Activated naive CD8-positive, alpha-beta T cell treated with anti-CD3 and anti-CD28 coated beads, Interleukin-2, amount 10 ng/mL, durations not matched to agents 7 days and 5 days (primary cell): ENCODE measurements around the gene SEC14L2. TPM values are rescaled to one million over a fixed set of nuclear protein-coding genes. Genes with fewer than 3 reads are reported as not detected.
A peak's percentile ranks its signal among the peaks of the same experiment; 100 is the strongest.

Experiments used
- ATAC-seq: fragments of 150-1000 bp; cut with Tn5 transposase; one replicate; pipeline ENCODE4 v1.10.0; 2021; ENCODE audit warnings: low read depth, moderate library complexity
- POLR2A ChIA-PET: fragments of 350-600 bp; sonication (Branson Sonifier 250); formaldehyde crosslinking; loops from one replicate; lab custom pipeline; 2021; ENCODE audit warnings: antibody characterized with exemption; lab: Charles Lee
- DNase-seq: peaks from one replicate; pipeline ENCODE4 v3.0.0; 2021
- H3K27ac Mint-ChIP-seq: one replicate; pipeline ENCODE4 v1.8.0; 2022; ENCODE audit warnings: mild to moderate bottlenecking, mixed read lengths
- H3K27me3 Mint-ChIP-seq: one replicate; pipeline ENCODE4 v1.8.0; 2022; ENCODE audit warnings: mild to moderate bottlenecking, moderate library complexity, mixed read lengths
- H3K36me3 Mint-ChIP-seq: one replicate; pipeline ENCODE4 v1.8.0; 2021; ENCODE audit warnings: mild to moderate bottlenecking, mixed read lengths
- H3K4me1 Mint-ChIP-seq: one replicate; pipeline ENCODE4 v1.8.0; 2021; ENCODE audit warnings: mixed read lengths
- H3K4me3 Mint-ChIP-seq: one replicate; pipeline ENCODE4 v1.8.0; 2022; ENCODE audit warnings: mild to moderate bottlenecking, moderate library complexity, mixed read lengths
- H3K9me3 Mint-ChIP-seq: one replicate; pipeline ENCODE4 v1.8.0; 2021; ENCODE audit warnings: mixed read lengths
- total RNA-seq, 2 experiments: library from RNA; stranded (reverse); gene quantifications; one replicate each; pipeline ENCODE4 v1.2.3, GENCODE V29; 2021

The SEC14L2 gene
- total RNA-seq, 2 experiments from 2014 or later = 9.9 TPM

DNA sequence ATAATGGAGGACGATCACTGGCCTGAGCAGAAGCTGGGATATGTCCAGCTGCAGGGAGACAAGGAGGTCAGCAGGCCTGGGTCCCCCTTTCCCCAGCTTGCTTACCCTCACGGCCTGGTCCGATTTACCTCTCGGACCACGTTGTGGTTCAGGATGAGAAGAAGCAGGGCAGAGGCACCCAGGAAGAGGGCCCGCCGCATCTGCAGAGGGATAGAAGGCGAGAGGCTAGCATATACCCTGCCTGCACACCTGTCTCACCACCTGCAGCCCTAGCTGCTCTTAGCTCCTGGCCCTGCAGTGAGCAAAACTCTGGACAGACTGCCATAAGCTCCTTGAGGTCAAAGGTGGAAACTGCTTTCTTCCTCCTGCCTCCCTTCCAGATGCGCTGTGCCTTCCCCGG lies 10.9 kb upstream of the SEC14L2 start:
- peaks cover 11% of the 10 kb centered on the region for H3K4me1 Mint-ChIP-seq
- no peaks in the 10 kb centered on the region for H3K27me3 Mint-ChIP-seq
- peaks cover under 1% of the 10 kb centered on the region for H3K36me3 Mint-ChIP-seq
- POLR2A ChIA-PET = interaction anchor here (0.6 to 10.5 kb wide), 2 partner anchors 29 to 96 kb away, joined by 3 to 100 read pairs; partner anchors contain the start of genes CASTOR1, CCDC157 and SF3A1
- H3K9me3 Mint-ChIP-seq = no peaks in the 10 kb centered on the region
- H3K4me3 Mint-ChIP-seq = peak overlapping the region; percentile 86
- no peak for ATAC-seq
- no peak overlapping the region for H3K27ac Mint-ChIP-seq
- no peak for DNase-seq

DNA sequence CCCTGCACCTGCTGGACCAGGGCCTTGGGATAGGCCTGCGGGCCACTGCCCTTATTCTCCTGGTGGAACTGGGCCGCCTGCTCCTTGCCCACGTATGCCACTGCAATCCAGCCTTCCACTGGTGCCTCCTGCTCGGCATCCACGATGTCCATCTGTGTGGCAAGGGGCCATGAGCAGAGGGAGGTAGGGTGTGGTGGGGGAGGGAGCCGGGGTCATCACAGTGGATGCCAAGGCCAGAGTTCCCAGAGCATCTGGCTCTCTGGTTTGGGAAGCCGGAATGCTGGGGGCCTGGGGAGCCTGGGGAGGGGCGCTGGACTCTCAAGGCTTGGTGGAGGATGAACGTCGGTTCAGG lies 10.2 kb upstream of the SEC14L2 start:
- POLR2A ChIA-PET = interaction anchor here (10.5 kb wide), 1 partner anchor 97 kb away, joined by 100 read pairs; the partner anchor contains the start of gene CASTOR1

DNA sequence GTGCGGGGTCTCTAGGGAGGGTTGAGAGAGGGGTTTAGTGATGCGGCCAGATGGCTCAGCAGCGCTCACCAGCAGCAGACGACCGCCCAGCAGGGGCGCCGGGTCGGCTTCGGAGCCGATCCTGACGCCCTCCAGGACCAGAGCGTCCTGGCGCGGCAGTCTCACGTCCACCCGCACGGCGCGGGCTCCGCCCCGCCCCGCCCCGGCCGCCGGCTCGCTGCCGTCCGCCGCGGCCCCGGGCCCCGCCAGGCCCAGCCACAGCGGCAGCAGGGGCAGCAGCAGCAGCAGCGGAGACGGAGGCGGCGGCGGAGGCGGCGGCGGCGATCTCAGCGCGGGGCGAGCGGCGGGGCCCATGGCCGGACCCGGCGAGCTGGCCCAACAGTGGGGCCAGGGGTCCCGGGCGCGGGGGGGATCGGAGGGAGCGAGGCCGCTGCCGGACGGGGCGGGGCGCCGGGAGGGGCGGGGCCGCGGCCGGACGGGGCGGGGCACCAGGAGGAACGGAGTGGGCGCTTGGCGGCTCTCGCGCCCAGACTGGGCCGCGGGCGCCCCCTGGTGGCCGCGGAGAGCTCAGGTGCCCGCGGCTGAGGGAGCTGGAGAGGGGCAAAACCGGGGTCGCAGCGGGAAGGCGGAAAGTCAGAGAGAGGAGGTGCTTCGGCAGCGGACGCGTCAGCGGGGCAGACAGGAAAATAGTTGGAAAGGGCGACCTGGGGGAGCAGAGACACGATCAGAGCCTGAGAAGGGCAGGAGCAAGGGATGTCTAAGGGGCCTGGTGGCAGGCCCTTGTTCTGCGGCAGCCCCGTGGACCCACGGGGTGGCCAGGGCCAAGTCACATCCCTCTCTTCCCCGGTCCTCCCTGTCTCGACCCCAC lies 9.6 kb upstream of the SEC14L2 start, which contains the start of gene RNF215:
Gene RNF215, minus strand, starts transcription at position 452 of the 868 bp plus-strand sequence. Its CDS starts 98 bp downstream, at position 354.
- ATAC-seq = peak; percentile 79
- DNase-seq = peak; percentile 95
- Mint-ChIP-seq H3K27ac (peak within 1 kb of the TSS; percentile 90), H3K4me3 (peak within 1 kb of the TSS; percentile 88), H3K27me3 (no peaks in the 10 kb centered on the region), H3K36me3 (no peaks in the 10 kb centered on the region), H3K4me1 (peaks cover 21% of the 10 kb centered on the region), H3K9me3 (no peaks in the 10 kb centered on the region)
- POLR2A ChIA-PET = interaction anchor here (0.6 to 10.5 kb wide), 4 partner anchors 30 to 790 kb away, joined by 3 to 100 read pairs (median 7); partner anchors contain the start of genes CASTOR1, CCDC157, SF3A1 and TBC1D10A

More for the DNA sequence above, 10.2 kb upstream of the SEC14L2 start:
- Mint-ChIP-seq H3K36me3 (no peaks in the 10 kb centered on the region), H3K9me3 (no peaks in the 10 kb centered on the region), H3K27me3 (no peaks in the 10 kb centered on the region), H3K4me3 (peak overlapping the region; percentile 86), H3K27ac (peak overlapping the region; percentile 75), H3K4me1 (peaks cover 15% of the 10 kb centered on the region)
- ATAC-seq = no peak
- no peak for DNase-seq

GRCh38 chr22:30390974-30391691 lies 5.7 kb upstream of the SEC14L2 start:
- Mint-ChIP-seq H3K4me1 (peaks cover 36% of the 10 kb centered on the region), H3K27ac (peak overlapping the region; percentile 93)

GRCh38 chr22:30392661-30393321 lies 4.0 kb upstream of the SEC14L2 start:
- H3K4me1 Mint-ChIP-seq = peaks cover 37% of the 10 kb centered on the region
- H3K27ac Mint-ChIP-seq = peak overlapping the region; percentile 93
- H3K4me3 Mint-ChIP-seq = peak overlapping the region; percentile 69
- peak; percentile 49 for DNase-seq
- no peaks in the 10 kb centered on the region for H3K36me3 Mint-ChIP-seq
- H3K9me3 Mint-ChIP-seq = no peaks in the 10 kb centered on the region
- peak; percentile 40 for ATAC-seq
- POLR2A ChIA-PET = interaction anchor here (0.7 to 10.5 kb wide), 6 partner anchors 11 to 103 kb away, joined by 3 to 156 read pairs (median 7); partner anchors contain the start of genes CASTOR1, CCDC157, MTFP1 and SF3A1
- no peaks in the 10 kb centered on the region for H3K27me3 Mint-ChIP-seq

More at GRCh38 chr22:30390974-30391691, 5.7 kb upstream of the SEC14L2 start:
- H3K27me3 Mint-ChIP-seq = no peaks in the 10 kb centered on the region
- ATAC-seq = peak; percentile 63
- H3K9me3 Mint-ChIP-seq = no peaks in the 10 kb centered on the region
- peak overlapping the region; percentile 36 for H3K4me3 Mint-ChIP-seq
- DNase-seq = peak; percentile 81
- POLR2A ChIA-PET = interaction anchor here (0.9 to 10.5 kb wide), 5 partner anchors 11 to 101 kb away, joined by 3 to 156 read pairs (median 9); partner anchors contain the start of genes CASTOR1 and MTFP1
- no peaks in the 10 kb centered on the region for H3K36me3 Mint-ChIP-seq

- POLR2A ChIA-PET = interaction anchor here (2.0 to 10.5 kb wide), 3 partner anchors 31 to 104 kb away, joined by 5 to 156 read pairs (median 100); partner anchors contain the start of genes CASTOR1, CCDC157, MTFP1 and SF3A1
- ATAC-seq (no peak), DNase-seq (no peak)
- H3K27me3 Mint-ChIP-seq = no peaks in the 10 kb centered on the region
- peaks cover 42% of the 10 kb centered on the region for H3K4me1 Mint-ChIP-seq
- no peaks in the 10 kb centered on the region for H3K36me3 Mint-ChIP-seq
- H3K4me3 Mint-ChIP-seq = peak overlapping the region; percentile 51
- H3K9me3 Mint-ChIP-seq = no peaks in the 10 kb centered on the region
- H3K27ac Mint-ChIP-seq = peak overlapping the region; percentile 93
These were observed 3.5 kb upstream of the SEC14L2 start for GRCh38 chr22:30393322-30393680.

DNA sequence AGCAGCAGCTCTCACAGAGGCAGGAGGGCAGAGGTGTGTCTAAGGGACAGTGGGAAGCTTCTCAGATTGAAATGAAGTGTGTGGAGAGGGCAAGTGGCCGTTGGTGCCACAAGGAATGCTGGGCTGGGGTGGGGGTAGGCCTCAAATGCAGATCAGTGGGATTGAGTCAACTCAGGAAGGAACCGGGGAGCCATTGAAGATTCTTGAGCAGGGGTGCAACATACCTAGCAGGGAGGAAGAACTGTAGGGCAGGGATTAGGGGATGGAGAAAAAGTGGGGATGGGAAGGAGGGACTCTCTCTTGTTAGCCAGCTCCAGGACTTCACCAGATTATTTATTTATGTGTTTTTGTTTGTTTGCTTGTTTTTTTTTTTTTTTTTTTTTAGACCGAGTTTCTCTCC lies 2.9 kb upstream of the SEC14L2 start:
- no peak for ATAC-seq
- H3K4me1 Mint-ChIP-seq = peaks cover 48% of the 10 kb centered on the region
- no peak for DNase-seq
- POLR2A ChIA-PET = interaction anchor here (0.6 to 10.5 kb wide), 5 partner anchors 30 to 675 kb away, joined by 3 to 156 read pairs (median 5); partner anchors contain the start of genes CASTOR1, CCDC157, MTFP1 and SF3A1
- no peak overlapping the region for H3K4me3 Mint-ChIP-seq
- no peaks in the 10 kb centered on the region for H3K36me3 Mint-ChIP-seq
- no peaks in the 10 kb centered on the region for H3K27me3 Mint-ChIP-seq
- H3K27ac Mint-ChIP-seq = peak overlapping the region; percentile 28
- H3K9me3 Mint-ChIP-seq = no peaks in the 10 kb centered on the region

GRCh38 chr22:30397656-30398635 lies 1.1 kb downstream of the SEC14L2 start:
- Mint-ChIP-seq H3K4me1 (peaks cover 34% of the 10 kb centered on the region), H3K36me3 (no peaks in the 10 kb centered on the region), H3K9me3 (no peaks in the 10 kb centered on the region), H3K4me3 (peak overlapping the region; percentile 78), H3K27me3 (no peaks in the 10 kb centered on the region), H3K27ac (peak overlapping the region; percentile 19)
- no peak for ATAC-seq
- POLR2A ChIA-PET = interaction anchor here (1.0 to 10.1 kb wide), 6 partner anchors 13 to 41 kb away, joined by 3 to 156 read pairs (median 4); partner anchors contain the start of genes CCDC157, MTFP1 and SF3A1
- no peak for DNase-seq

GRCh38 chr22:30398685-30399680 lies 2.2 kb downstream of the SEC14L2 start:
- Mint-ChIP-seq H3K27ac (peak overlapping the region; percentile 8), H3K9me3 (no peaks in the 10 kb centered on the region), H3K4me1 (peaks cover 28% of the 10 kb centered on the region), H3K4me3 (peak overlapping the region; percentile 78), H3K27me3 (no peaks in the 10 kb centered on the region), H3K36me3 (no peaks in the 10 kb centered on the region)
- DNase-seq (no peak), ATAC-seq (no peak)
- POLR2A ChIA-PET = interaction anchor here (1.0 to 10.1 kb wide), 2 partner anchors 16 to 25 kb away, joined by 3 to 156 read pairs; partner anchors contain the start of gene MTFP1

DNA sequence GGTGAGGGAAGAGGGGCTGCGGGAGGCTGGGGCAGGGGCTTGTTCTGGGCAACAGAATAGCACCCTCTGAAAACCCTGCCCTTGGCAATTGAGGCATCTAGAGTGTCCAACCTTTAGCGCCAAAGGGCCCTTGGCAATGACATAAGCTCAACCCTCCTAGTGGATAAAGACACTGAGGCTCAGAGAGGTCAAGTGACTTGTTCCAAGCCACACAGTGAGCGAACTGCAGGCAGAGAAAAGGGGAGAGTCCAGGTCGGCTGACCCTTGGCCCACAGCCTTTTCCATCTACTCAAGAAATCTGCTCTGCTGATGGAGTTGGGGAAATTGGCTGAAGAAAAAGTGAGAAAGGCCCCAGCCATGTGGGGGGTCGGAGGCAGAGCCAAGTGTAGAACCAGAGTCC lies 2.9 kb downstream of the SEC14L2 start:
- no peak overlapping the region for H3K27ac Mint-ChIP-seq
- H3K4me1 Mint-ChIP-seq = peaks cover 30% of the 10 kb centered on the region
- H3K27me3 Mint-ChIP-seq = no peaks in the 10 kb centered on the region

More for the DNA sequence above, 2.9 kb downstream of the SEC14L2 start:
- no peak for ATAC-seq
- H3K36me3 Mint-ChIP-seq = no peaks in the 10 kb centered on the region
- no peak overlapping the region for H3K4me3 Mint-ChIP-seq
- DNase-seq = no peak
- POLR2A ChIA-PET = interaction anchor here (10.1 kb wide), 1 partner anchor 24 kb away, joined by 156 read pairs; the partner anchor contains the start of gene MTFP1
- no peaks in the 10 kb centered on the region for H3K9me3 Mint-ChIP-seq
